Keratinocyte (primary cell): ENCODE measurements around the gene GDNF.

Source experiments
- CTCF ChIP-seq, 3 experiments: IDR thresholded peaks in 1 of 3; conservative IDR thresholded peaks in 1 of 3; optimal IDR thresholded peaks in 1 of 3; 2 replicates in 2 of 3; 3 replicates in 1 of 3; pipeline versions ENCODE3 to v1.5.1; 2011; ENCODE audit warnings: low read length in 3 of 3, mild to moderate bottlenecking in 3 of 3, moderate library complexity in 2 of 3, control low read depth in 1 of 3, inconsistent platforms in 1 of 3; ENCODE audit not compliant: insufficient read depth in 2 of 3; ENCODE audit errors: extremely low read depth in 1 of 3
- EZH2 ChIP-seq: IDR thresholded peaks from one replicate; pipeline ENCODE4 v1.6.1; 2012; ENCODE audit warnings: inconsistent platforms, mild to moderate bottlenecking, low read length, moderate library complexity

DNA sequence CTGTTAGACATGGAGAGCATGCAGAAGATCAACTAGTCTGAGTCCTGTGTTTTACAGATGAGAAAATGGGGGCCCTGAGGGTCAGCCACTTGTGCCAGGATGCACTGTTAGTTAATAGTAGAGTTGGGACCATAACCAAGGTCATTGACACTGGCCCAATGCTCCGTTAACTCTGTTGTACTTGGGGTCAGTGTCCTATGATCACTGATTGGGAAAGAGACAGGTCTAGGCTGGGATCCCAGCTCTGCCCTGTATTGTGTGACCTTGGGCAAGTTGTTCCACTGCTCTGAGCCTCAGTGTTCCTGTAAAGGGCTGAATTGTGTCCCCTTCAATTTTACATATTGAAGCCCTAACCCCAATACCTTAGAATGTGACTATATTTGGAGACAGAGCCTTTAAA, 70.0 kb downstream of the GDNF start:
- TF ChIP-seq CTCF (optimal IDR thresholded peaks at IDR 0.05 in 1 of 3, IDR thresholded peaks at IDR 0.05 in 1 of 3, conservative IDR thresholded peaks at IDR 0.05 in 1 of 3; ENCODE audit: extremely low read depth in 1 of 3, insufficient read depth in 2 of 3, low read length in 3 of 3) (no peak), EZH2 (no peak)
